Thyroid gland (tissue), 4 donors: ENCODE results near the gene LIX1. TPM values are rescaled to one million over a fixed set of nuclear protein-coding genes. Genes with fewer than 3 reads are reported as not detected.
"Not testable (repeated sequence)": the region's sequence is repeated elsewhere in the genome, so short reads cannot be mapped to it uniquely, and the experiment has no call there.

Experiments
- DNase-seq, 2 donors: peaks; one replicate each; pipeline ENCODE4 v3.0.0-alpha.2; 2019
- H3K27ac ChIP-seq, 3 donors: fragments of 200-600 bp; sonication (generic); 1 replicate in 2 of 3; 2 replicates in 1 of 3; pipeline ENCODE4 v1.5.1; 2016 to 2019; ENCODE audit warnings: mild to moderate bottlenecking in 1 of 3, moderate library complexity in 1 of 3
- H3K27me3 ChIP-seq: fragments of 200-600 bp; sonication (generic); one replicate; pipeline ENCODE4 v1.5.1; 2019
- H3K36me3 ChIP-seq, 2 donors: fragments of 200-600 bp; sonication (generic); one replicate each; pipeline ENCODE4 v1.5.1; 2016 to 2019
- H3K4me1 ChIP-seq, 2 donors: fragments of 200-600 bp; sonication (generic); one replicate each; pipeline ENCODE4 v1.5.1; 2017 to 2019
- H3K4me3 ChIP-seq, 3 donors: fragments of 200-600 bp; sonication (generic); replicated peaks in 1 of 3; 1 replicate in 2 of 3; 2 replicates in 1 of 3; pipeline ENCODE4 v1.5.1; 2016; ENCODE audit warnings: mild to moderate bottlenecking in 1 of 3
- H3K9me3 ChIP-seq: fragments of 200-600 bp; sonication (generic); one replicate; pipeline ENCODE4 v1.5.1; 2017
- CTCF ChIP-seq, 6 experiments: fragments of 200-600 bp in 3 of 6; fragments of 450-650 bp in 3 of 6; sonication (generic) in 3 of 6; IDR thresholded peaks; one replicate each; pipeline ENCODE4 v1.5.1; 2016 to 2019; ENCODE audit warnings: antibody characterized with exemption in 6 of 6, mild to moderate bottlenecking in 2 of 6, inconsistent platforms in 1 of 6, moderate library complexity in 1 of 6
- POLR2A ChIP-seq, 2 donors: fragments of 450-650 bp; IDR thresholded peaks; one replicate each; pipeline ENCODE4 v1.6.1; 2017; ENCODE audit warnings: antibody characterized with exemption in 2 of 2, mild to moderate bottlenecking in 2 of 2, moderate library complexity in 1 of 2
- WGBS, 2 donors: methylation state at CpG; one replicate each; pipeline ENCODE4 v1.1.5; 2017; 5-methylcytosine and 5-hydroxymethylcytosine counted together
- intact Hi-C: fragments of 100-400 bp; cut with DNase I; formaldehyde crosslinking; loops from one replicate; pipeline ENCODE4 v1.15.1; 2023
- total RNA-seq, 4 donors: library from RNA; depleted of rRNA; stranded (reverse); fragments of >200 nt; gene quantifications; one replicate each; pipeline ENCODE4 v1.2.3, GENCODE V29; 2016

The LIX1 gene
- total RNA-seq, 4 donors from 2014 or later = 0.89 to 5.5 (median 1.7) TPM

GRCh38 chr5:97148288-97148687 lies 5.9 kb upstream of the LIX1 start:
- Histone ChIP-seq H3K4me1 (no peaks in the 10 kb centered on the region), H3K36me3 (no peaks in the 10 kb centered on the region), H3K27ac (no peak overlapping the region), H3K9me3 (no peaks in the 10 kb centered on the region), H3K27me3 (no peaks in the 10 kb centered on the region), H3K4me3 (no peak overlapping the region)
- intact Hi-C loops = no loop called here
- WGBS, 2 donors = 52 to 57% methylated on average over 3 of the region's 3 CpGs
- TF ChIP-seq POLR2A (IDR thresholded peaks at IDR 0.05) (no peak), CTCF (IDR thresholded peaks at IDR 0.05) (no peak)
- DNase-seq = no peak

GRCh38 chr5:97143704-97144103 lies 1.3 kb upstream of the LIX1 start:
- H3K27me3 ChIP-seq = no peaks in the 10 kb centered on the region
- no peaks in the 10 kb centered on the region for H3K36me3 ChIP-seq
- H3K4me3 ChIP-seq = no peak overlapping the region
- H3K27ac ChIP-seq = no peak overlapping the region
- H3K9me3 ChIP-seq = no peaks in the 10 kb centered on the region
- whole genome bisulfite sequencing, 2 donors = 95 to 96% methylated on average over 2 of the region's 2 CpGs
- H3K4me1 ChIP-seq = no peaks in the 10 kb centered on the region
- intact Hi-C loops = loop anchor here (5.0 kb wide), 1 partner anchor 146 kb away; no protein-coding TSS in a partner anchor
- no peak for DNase-seq
- TF ChIP-seq CTCF (IDR thresholded peaks at IDR 0.05) (no peak), POLR2A (IDR thresholded peaks at IDR 0.05) (no peak)

GRCh38 chr5:97141539-97141938 lies 872 bp downstream of the LIX1 start:
- H3K27ac ChIP-seq = no peak overlapping the region
- no peaks in the 10 kb centered on the region for H3K27me3 ChIP-seq
- no peak overlapping the region for H3K4me3 ChIP-seq
- WGBS, 2 donors = 70 to 83% methylated on average over 2 of the region's 2 CpGs
- no peaks in the 10 kb centered on the region for H3K36me3 ChIP-seq
- DNase-seq = no peak
- TF ChIP-seq POLR2A (IDR thresholded peaks at IDR 0.05) (no peak), CTCF (IDR thresholded peaks at IDR 0.05) (no peak)
- no peaks in the 10 kb centered on the region for H3K9me3 ChIP-seq
- intact Hi-C loops = loop anchor here (5.0 kb wide), 1 partner anchor 144 kb away; no protein-coding TSS in a partner anchor
- no peaks in the 10 kb centered on the region for H3K4me1 ChIP-seq

- no peaks in the 10 kb centered on the region for H3K27me3 ChIP-seq
- no peak overlapping the region for H3K4me3 ChIP-seq
- H3K4me1 ChIP-seq = no peaks in the 10 kb centered on the region
- intact Hi-C loops = loop anchor here (5.0 kb wide), 1 partner anchor 144 kb away; no protein-coding TSS in a partner anchor
- 52 to 61% methylated on average over 4 of the region's 4 CpGs for WGBS, 2 donors
- TF ChIP-seq CTCF (IDR thresholded peaks at IDR 0.05) = no peak
- no peak for TF ChIP-seq POLR2A (IDR thresholded peaks at IDR 0.05)
- H3K36me3 ChIP-seq = no peaks in the 10 kb centered on the region
- H3K9me3 ChIP-seq = no peaks in the 10 kb centered on the region
- DNase-seq = no peak
- H3K27ac ChIP-seq = no peak overlapping the region
These were observed 1.4 kb downstream of the LIX1 start for GRCh38 chr5:97141031-97141430.

- not testable (repeated sequence) for H3K36me3 ChIP-seq, H3K4me1 ChIP-seq, H3K27me3 ChIP-seq, H3K4me3 ChIP-seq, H3K27ac ChIP-seq, H3K9me3 ChIP-seq
- DNase-seq = peak; percentile 34 to 63
- WGBS, 2 donors = 50 to 53% methylated on average over 1 of the region's 1 CpG
- intact Hi-C loops = loop anchor here (5.0 kb wide), 1 partner anchor 143 kb away; no protein-coding TSS in a partner anchor
These were observed 2.2 kb downstream of the LIX1 start for GRCh38 chr5:97140250-97140649.

- Histone ChIP-seq H3K36me3 (no peaks in the 10 kb centered on the region), H3K4me3 (no peak overlapping the region), H3K9me3 (no peaks in the 10 kb centered on the region), H3K27me3 (no peaks in the 10 kb centered on the region), H3K4me1 (no peaks in the 10 kb centered on the region), H3K27ac (no peak overlapping the region)
- TF ChIP-seq POLR2A (IDR thresholded peaks at IDR 0.05) (no peak), CTCF (IDR thresholded peaks at IDR 0.05) (no peak)
- 92 to 94% methylated on average over 4 of the region's 4 CpGs for WGBS, 2 donors
- no peak for DNase-seq
- intact Hi-C loops = no loop called here
These were observed 5.9 kb downstream of the LIX1 start for GRCh38 chr5:97136475-97136874.
